Activated CD4-positive, alpha-beta T cell treated with anti-CD3 and anti-CD28 coated beads for 36 hours (primary cell): Measurements from ENCODE around the gene STIM2. TPM values are rescaled to one million over a fixed set of nuclear protein-coding genes. Genes with fewer than 3 reads are reported as not detected.
A peak's percentile ranks its signal among the peaks of the same experiment; 100 is the strongest.

Experiments used
- ATAC-seq: fragments of 200-7000 bp; cut with Tn5 transposase; one replicate; pipeline ENCODE4 v1.10.0; 2021; ENCODE audit warnings: mild to moderate bottlenecking, moderate library complexity
- CTCF ChIA-PET: fragments of 350-600 bp; sonication (Branson Sonifier 250); formaldehyde crosslinking; loops from one replicate; lab custom pipeline; 2021; ENCODE audit warnings: antibody characterized with exemption; lab: Charles Lee
- POLR2A ChIA-PET: fragments of 350-600 bp; sonication (Branson Sonifier 250); formaldehyde crosslinking; loops from one replicate; lab custom pipeline; 2021; ENCODE audit warnings: antibody characterized with exemption, inconsistent platforms; lab: Charles Lee
- DNase-seq: peaks from one replicate; pipeline ENCODE4 v3.0.0-alpha.2; 2020
- H3K27ac Mint-ChIP-seq: one replicate; pipeline ENCODE4 v1.8.0; 2021; ENCODE audit warnings: mixed read lengths
- H3K27me3 Mint-ChIP-seq: one replicate; pipeline ENCODE4 v1.8.0; 2021; ENCODE audit warnings: mixed read lengths
- H3K36me3 Mint-ChIP-seq: one replicate; pipeline ENCODE4 v1.8.0; 2021; ENCODE audit warnings: low read depth, mixed read lengths
- H3K4me1 Mint-ChIP-seq: one replicate; pipeline ENCODE4 v1.8.0; 2021; ENCODE audit warnings: mixed read lengths
- H3K4me3 Mint-ChIP-seq: one replicate; pipeline ENCODE4 v1.8.0; 2021; ENCODE audit warnings: mild to moderate bottlenecking, moderate library complexity, mixed read lengths
- H3K9me3 Mint-ChIP-seq: one replicate; pipeline ENCODE4 v1.8.0; 2021; ENCODE audit warnings: low read depth, mixed read lengths
- intact Hi-C, 2 experiments: fragments of 100-400 bp; cut with DNase I in 1 of 2; cut with micrococcal nuclease in 1 of 2; formaldehyde crosslinking; loops; one replicate each; pipeline versions ENCODE4 v1.14.2 to v1.15.1; 2022 to 2024; cut with DNase I, micrococcal nuclease
- total RNA-seq, 2 experiments: library from RNA; stranded (reverse); gene quantifications; one replicate each; pipeline ENCODE4 v1.2.3, GENCODE V29; 2021

STIM2 gene
- total RNA-seq, 2 experiments from 2014 or later: 32.9 to 36.4 TPM

- no peak for DNase-seq
- intact Hi-C loops: no loop called here
- Mint-ChIP-seq H3K4me1 (peaks cover 5% of the 10 kb centered on the region), H3K4me3 (no peak overlapping the region), H3K36me3 (no peaks in the 10 kb centered on the region), H3K27ac (no peak overlapping the region), H3K27me3 (no peaks in the 10 kb centered on the region), H3K9me3 (peaks cover 6% of the 10 kb centered on the region)
- CTCF ChIA-PET: interaction anchor here (0.6 kb wide), 1 partner anchor 81 kb away, joined by 3 read pairs; no protein-coding TSS in a partner anchor
- no peak for ATAC-seq
- POLR2A ChIA-PET: no interaction called here
Observed at GRCh38 chr4:26837993-26838842, 22.4 kb upstream of the STIM2 start.

GRCh38 chr4:26839016-26839415, 21.6 kb upstream of the STIM2 start:
- POLR2A ChIA-PET: no interaction called here
- H3K4me3 Mint-ChIP-seq: no peak overlapping the region
- no peak for DNase-seq
- no peaks in the 10 kb centered on the region for H3K27me3 Mint-ChIP-seq
- H3K4me1 Mint-ChIP-seq: peaks cover 5% of the 10 kb centered on the region
- CTCF ChIA-PET: interaction anchor here (0.5 kb wide), 1 partner anchor 276 kb away, joined by 3 read pairs; no protein-coding TSS in a partner anchor
- no peaks in the 10 kb centered on the region for H3K36me3 Mint-ChIP-seq
- no peak overlapping the region for H3K27ac Mint-ChIP-seq
- intact Hi-C loops: no loop called here
- ATAC-seq: no peak
- peaks cover 6% of the 10 kb centered on the region for H3K9me3 Mint-ChIP-seq

- peaks cover 3% of the 10 kb centered on the region for H3K9me3 Mint-ChIP-seq
- no peak overlapping the region for H3K27ac Mint-ChIP-seq
- CTCF ChIA-PET: interaction anchor here (0.5 kb wide), 1 partner anchor 277 kb away, joined by 3 read pairs; no protein-coding TSS in a partner anchor
- POLR2A ChIA-PET: no interaction called here
- H3K4me3 Mint-ChIP-seq: no peak overlapping the region
- H3K27me3 Mint-ChIP-seq: no peaks in the 10 kb centered on the region
- H3K4me1 Mint-ChIP-seq: peaks cover 5% of the 10 kb centered on the region
- DNase-seq (no peak), ATAC-seq (no peak)
- intact Hi-C loops: no loop called here
- no peaks in the 10 kb centered on the region for H3K36me3 Mint-ChIP-seq
Observed at GRCh38 chr4:26839534-26839951, 21.1 kb upstream of the STIM2 start.

- intact Hi-C loops: no loop called here
- Mint-ChIP-seq H3K4me3 (no peak overlapping the region), H3K4me1 (peaks cover 5% of the 10 kb centered on the region), H3K9me3 (peaks cover 2% of the 10 kb centered on the region), H3K27ac (no peak overlapping the region), H3K27me3 (no peaks in the 10 kb centered on the region), H3K36me3 (no peaks in the 10 kb centered on the region)
- ChIA-PET CTCF (no interaction called here), POLR2A (no interaction called here)
- DNase-seq: no peak
- ATAC-seq: no peak
Observed at GRCh38 chr4:26840786-26841185, 19.9 kb upstream of the STIM2 start.

GRCh38 chr4:26842911-26843310, 17.7 kb upstream of the STIM2 start:
- CTCF ChIA-PET: interaction anchor here (1.1 kb wide), 1 partner anchor 14 kb away, joined by 3 read pairs; no protein-coding TSS in a partner anchor
- Mint-ChIP-seq H3K36me3 (no peaks in the 10 kb centered on the region), H3K27ac (no peak overlapping the region), H3K9me3 (peaks cover 2% of the 10 kb centered on the region), H3K4me3 (no peak overlapping the region), H3K27me3 (no peaks in the 10 kb centered on the region), H3K4me1 (peaks cover 5% of the 10 kb centered on the region)
- DNase-seq (no peak), ATAC-seq (no peak)
- intact Hi-C loops: no loop called here
- POLR2A ChIA-PET: no interaction called here

- ChIA-PET POLR2A (no interaction called here), CTCF (interaction anchor here (1.1 kb wide), 1 partner anchor 23 kb away, joined by 3 read pairs; no protein-coding TSS in a partner anchor)
- Mint-ChIP-seq H3K4me3 (no peak overlapping the region), H3K4me1 (no peaks in the 10 kb centered on the region), H3K9me3 (no peaks in the 10 kb centered on the region), H3K27ac (no peak overlapping the region), H3K27me3 (no peaks in the 10 kb centered on the region), H3K36me3 (no peaks in the 10 kb centered on the region)
- no peak for ATAC-seq
- intact Hi-C loops: no loop called here
- DNase-seq: no peak
Observed at GRCh38 chr4:26850528-26850927, 10.1 kb upstream of the STIM2 start.

GRCh38 chr4:26851129-26851528, 9.5 kb upstream of the STIM2 start:
- CTCF ChIA-PET: interaction anchor here (1.1 kb wide), 1 partner anchor 24 kb away, joined by 3 read pairs; no protein-coding TSS in a partner anchor

GRCh38 chr4:26854701-26855100, 5.9 kb upstream of the STIM2 start:
- POLR2A ChIA-PET: no interaction called here
- H3K27me3 Mint-ChIP-seq: no peaks in the 10 kb centered on the region
- H3K4me3 Mint-ChIP-seq: no peak overlapping the region
- no peak for ATAC-seq
- CTCF ChIA-PET: interaction anchor here (0.6 to 0.8 kb wide), 2 partner anchors 28 to 276 kb away, joined by 3 read pairs; no protein-coding TSS in a partner anchor
- H3K4me1 Mint-ChIP-seq: peaks cover 23% of the 10 kb centered on the region
- no peaks in the 10 kb centered on the region for H3K36me3 Mint-ChIP-seq
- intact Hi-C loops: loop anchor here in 1 of 2 experiments (5.0 kb wide), 1 partner anchor 107 kb away; no protein-coding TSS in a partner anchor
- no peaks in the 10 kb centered on the region for H3K9me3 Mint-ChIP-seq
- no peak for DNase-seq
- H3K27ac Mint-ChIP-seq: no peak overlapping the region

More at GRCh38 chr4:26851129-26851528, 9.5 kb upstream of the STIM2 start:
- no peaks in the 10 kb centered on the region for H3K27me3 Mint-ChIP-seq
- H3K36me3 Mint-ChIP-seq: no peaks in the 10 kb centered on the region
- no peak overlapping the region for H3K27ac Mint-ChIP-seq
- intact Hi-C loops: no loop called here
- no peaks in the 10 kb centered on the region for H3K9me3 Mint-ChIP-seq
- H3K4me3 Mint-ChIP-seq: no peak overlapping the region
- no peak for ATAC-seq
- DNase-seq: no peak
- POLR2A ChIA-PET: no interaction called here
- no peaks in the 10 kb centered on the region for H3K4me1 Mint-ChIP-seq

GRCh38 chr4:26856906-26857277, 3.7 kb upstream of the STIM2 start:
- DNase-seq (no peak), ATAC-seq (no peak)
- CTCF ChIA-PET: interaction anchor here (1.9 kb wide), 1 partner anchor 30 kb away, joined by 6 read pairs; no protein-coding TSS in a partner anchor
- H3K4me3 Mint-ChIP-seq: peak overlapping the region; percentile 91
- no peaks in the 10 kb centered on the region for H3K36me3 Mint-ChIP-seq
- intact Hi-C loops: loop anchor here (1.0 to 5.0 kb wide), 7 partner anchors 34 to 398 kb away; partner anchors contain the start of gene TBC1D19 (in 1 of the 2)
- POLR2A ChIA-PET: interaction anchor here (1.0 to 1.1 kb wide), 3 partner anchors 16 to 30 kb away, joined by 3 to 5 read pairs (median 3); no protein-coding TSS in a partner anchor
- H3K27ac Mint-ChIP-seq: peak overlapping the region; percentile 89
- H3K27me3 Mint-ChIP-seq: no peaks in the 10 kb centered on the region
- H3K4me1 Mint-ChIP-seq: peaks cover 27% of the 10 kb centered on the region
- H3K9me3 Mint-ChIP-seq: no peaks in the 10 kb centered on the region

- H3K9me3 Mint-ChIP-seq: no peaks in the 10 kb centered on the region
- intact Hi-C loops: loop anchor here (1.0 to 5.0 kb wide), 7 partner anchors 35 to 399 kb away; partner anchors contain the start of gene TBC1D19 (in 1 of the 2)
- H3K4me3 Mint-ChIP-seq: peak overlapping the region; percentile 91
- POLR2A ChIA-PET: interaction anchor here (0.6 to 1.1 kb wide), 5 partner anchors 16 to 111 kb away, joined by 3 to 5 read pairs (median 3); no protein-coding TSS in a partner anchor
- CTCF ChIA-PET: interaction anchor here (0.8 to 1.9 kb wide), 3 partner anchors 29 to 124 kb away, joined by 3 to 6 read pairs (median 3); no protein-coding TSS in a partner anchor
- H3K4me1 Mint-ChIP-seq: peaks cover 28% of the 10 kb centered on the region
- peak; percentile 95 for DNase-seq
- no peaks in the 10 kb centered on the region for H3K27me3 Mint-ChIP-seq
- peak; percentile 61 for ATAC-seq
- peak overlapping the region; percentile 93 for H3K27ac Mint-ChIP-seq
- H3K36me3 Mint-ChIP-seq: no peaks in the 10 kb centered on the region
Observed at GRCh38 chr4:26857278-26858034, 3.2 kb upstream of the STIM2 start.
